Activated CD4-positive, alpha-beta T cell treated with anti-CD3 and anti-CD28 coated beads for 24 hours (primary cell): Measurements from ENCODE around the gene DCAF7.

Experiments
- DNase-seq, 2 donors: peaks; one replicate each; pipeline ENCODE4 v3.0.0-alpha.2; 2020; ENCODE audit warnings: low read depth in 2 of 2

DCAF7 gene

DNA sequence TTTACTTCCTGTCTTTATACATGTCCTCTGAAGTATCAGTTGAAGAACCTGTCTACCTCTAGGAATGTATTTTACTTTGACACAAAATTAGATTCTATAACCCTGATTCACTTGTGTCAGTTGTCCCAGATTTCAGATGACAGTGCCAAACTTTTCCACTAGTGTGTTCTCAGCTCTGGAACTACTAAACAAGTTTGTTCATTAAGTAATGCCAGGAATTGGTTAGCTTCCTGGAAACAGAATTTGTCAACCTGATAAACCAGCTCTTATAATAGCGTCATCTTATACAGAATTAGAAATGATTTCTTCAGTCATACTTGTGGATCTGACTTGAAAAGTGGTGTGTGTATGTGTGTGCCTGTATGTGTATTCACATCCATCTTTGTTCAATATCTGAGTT is 79.3 kb downstream of the DCAF7 start:
- DNase-seq: no peak

DNA sequence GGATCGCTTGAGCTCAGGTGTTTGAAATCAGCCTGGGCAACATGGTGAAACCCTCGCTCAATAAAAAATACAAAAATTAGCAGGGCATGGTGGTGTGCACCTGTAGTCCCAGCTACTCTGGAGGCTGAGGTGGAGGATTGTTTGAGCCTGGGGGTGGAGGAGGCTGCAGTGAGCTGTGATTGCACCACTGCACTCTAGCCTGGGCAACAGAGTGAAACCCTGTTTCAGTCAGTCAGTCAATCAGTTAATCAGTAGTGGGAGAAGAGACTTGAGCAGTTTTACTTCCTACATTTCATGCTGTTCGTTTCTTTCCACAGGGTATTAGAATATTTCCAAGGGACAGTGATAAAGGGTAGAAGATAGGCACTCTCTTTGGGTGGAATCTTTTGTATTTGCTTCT is 80.8 kb downstream of the DCAF7 start:
- no peak for DNase-seq

- no peak for DNase-seq
Measured at GRCh38 chr17:63631626-63632025, 81.3 kb downstream of the DCAF7 start.

GRCh38 chr17:63633742-63634141 is 83.5 kb downstream of the DCAF7 start:
- no peak for DNase-seq

DNA sequence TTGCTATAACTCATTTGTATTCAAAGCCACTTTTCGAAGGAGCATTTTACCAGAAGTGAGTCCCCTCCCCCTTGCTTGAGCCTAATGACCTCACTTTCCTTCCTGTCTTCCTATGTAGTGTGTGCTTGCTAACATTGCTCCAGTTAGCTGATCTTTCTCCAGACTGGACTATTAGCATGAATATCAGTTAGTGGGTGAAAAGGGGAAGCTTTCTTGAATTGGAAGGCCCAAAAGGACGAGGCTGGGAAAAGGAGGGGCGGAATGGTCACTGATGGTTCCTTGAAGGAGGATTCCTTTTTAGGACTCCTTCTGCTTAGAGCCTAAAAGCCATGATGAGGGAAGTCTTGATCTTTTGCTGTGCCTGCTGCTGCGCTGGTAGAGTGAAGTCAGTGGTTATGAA is 83.9 kb downstream of the DCAF7 start:
- no peak for DNase-seq

DNA sequence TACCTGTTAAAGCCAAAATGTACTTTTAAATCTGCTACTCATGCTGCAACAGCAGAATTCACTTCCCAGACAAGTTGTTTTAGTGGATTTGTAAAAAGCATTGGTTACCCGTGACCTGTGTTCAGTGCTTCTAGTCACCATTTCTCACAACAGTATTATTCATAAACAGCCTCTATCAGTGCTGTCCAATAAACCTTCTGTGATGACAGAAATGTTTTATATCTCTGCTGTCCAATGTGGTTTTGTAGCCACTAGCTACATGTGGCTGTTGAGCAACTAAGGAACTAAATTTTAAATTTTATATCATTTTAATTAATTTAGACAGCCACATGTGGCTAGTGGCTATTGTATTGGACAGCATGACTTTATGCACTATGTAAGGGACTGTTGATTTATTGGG is 84.5 kb downstream of the DCAF7 start:
- DNase-seq: no peak

- DNase-seq: no peak
Measured at GRCh38 chr17:63635290-63635689, 85.0 kb downstream of the DCAF7 start.

DNA sequence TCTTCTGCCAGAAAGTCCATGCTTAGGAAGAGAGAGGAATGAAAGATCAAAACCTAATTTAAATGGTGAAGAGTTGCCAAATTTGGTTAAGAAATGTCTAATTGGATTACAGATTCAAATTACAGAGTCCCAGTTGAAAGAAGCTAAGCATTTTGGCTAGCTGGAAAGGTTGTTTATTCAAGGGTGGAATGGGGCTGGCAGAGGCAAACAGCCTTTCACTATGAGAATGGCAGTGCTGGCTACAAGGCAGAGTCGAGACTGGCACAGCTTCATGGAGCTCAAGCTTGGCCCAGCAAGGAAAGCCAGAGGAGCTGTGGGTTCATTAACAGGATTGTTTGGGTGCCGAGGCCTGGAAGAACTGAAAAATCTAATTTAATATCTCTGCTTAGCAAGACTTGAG is 85.5 kb downstream of the DCAF7 start:
- no peak for DNase-seq

- no peak for DNase-seq
Measured at GRCh38 chr17:63639125-63639524, 88.8 kb downstream of the DCAF7 start.

GRCh38 chr17:63640038-63640437 is 89.8 kb downstream of the DCAF7 start:
- DNase-seq: no peak

DNA sequence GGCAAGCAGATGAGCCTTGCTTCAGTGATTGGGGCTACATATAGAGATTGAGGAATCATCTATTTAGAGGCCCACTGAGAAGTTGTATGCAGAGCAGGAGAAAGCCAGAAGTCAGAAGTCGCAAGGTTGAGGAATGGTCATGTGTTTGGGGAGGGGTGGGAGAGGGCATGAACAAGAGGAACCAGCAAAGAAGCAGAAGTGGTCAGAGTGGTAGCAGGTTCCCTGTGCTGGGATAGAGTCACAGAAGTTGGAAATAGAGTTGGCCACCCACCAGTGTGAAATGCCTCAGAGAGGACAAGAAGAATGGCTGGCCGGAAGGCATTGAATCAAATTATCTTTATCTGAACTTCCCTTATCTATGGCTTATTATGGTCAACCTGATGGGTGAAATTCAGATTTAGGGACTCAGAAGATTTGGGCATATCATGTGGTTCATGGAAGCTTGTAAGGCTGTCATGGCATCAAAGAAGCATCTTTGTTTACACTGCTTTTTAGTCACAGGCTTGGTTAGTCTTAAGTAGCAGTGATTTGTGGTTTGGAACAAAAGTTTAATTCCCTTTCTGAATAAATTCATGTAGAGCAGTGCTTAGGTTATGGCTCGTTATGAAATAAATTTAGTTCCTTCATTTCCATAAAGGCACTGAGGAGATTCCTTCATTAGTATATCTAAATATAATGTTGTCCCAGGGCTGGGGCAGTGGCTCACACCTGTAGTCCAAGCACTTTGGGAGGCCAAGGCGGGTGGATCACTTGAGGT is 91.6 kb downstream of the DCAF7 start:
- no peak for DNase-seq
